Measurements from ENCODE around the gene JPH3. TPM values are rescaled to one million over a fixed set of nuclear protein-coding genes. Genes with fewer than 3 reads are reported as not detected.
A peak's percentile ranks its signal among the peaks of the same experiment; 100 is the strongest.

The JPH3 gene
- polyA plus RNA-seq, 1 donor from 2014 or later, result 22.2 TPM

DNA sequence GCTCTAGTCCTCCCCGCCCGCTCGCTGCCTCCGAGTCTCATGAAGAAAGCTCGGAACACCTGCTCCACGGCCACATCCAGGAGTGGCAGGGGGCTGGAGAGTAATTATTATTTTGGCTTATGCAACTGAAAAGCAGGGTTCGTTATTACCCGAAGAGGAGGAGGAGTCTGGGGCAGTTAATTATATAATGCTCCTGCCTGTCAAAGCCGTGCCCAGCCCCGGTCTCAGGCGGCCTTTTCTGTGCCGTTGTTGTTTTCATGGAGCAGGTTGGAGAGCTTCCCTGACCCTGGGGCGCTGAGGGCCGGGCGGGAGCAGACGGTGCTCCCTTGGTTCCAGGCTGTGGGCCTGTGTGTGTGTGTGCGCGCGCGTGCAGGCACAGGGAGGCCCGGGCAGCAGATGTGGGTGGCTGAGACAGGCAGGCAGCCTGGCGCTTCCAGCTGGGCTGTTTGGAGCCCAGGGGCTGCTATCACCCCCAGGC is 2.4 kb downstream of the JPH3 start:
- peak overlapping the region; percentile 14 for H3K27ac ChIP-seq (ENCODE audit: low read length)
- no peaks in the 10 kb centered on the region for H3K9me3 ChIP-seq (ENCODE audit: low read length)
- no peak overlapping the region for H2AFZ ChIP-seq (ENCODE audit: low read depth, low read length)
- H3K9me2 ChIP-seq (ENCODE audit: insufficient read depth, low read length), result no peaks in the 10 kb centered on the region
- peaks cover 27% of the 10 kb centered on the region for H3K79me2 ChIP-seq (replicated peaks; ENCODE audit: insufficient read depth, low read length)
- no peaks in the 10 kb centered on the region for H3F3A ChIP-seq (ENCODE audit: insufficient read depth, low read length, poor library complexity, severe bottlenecking)
- H3K4me3 ChIP-seq (ENCODE audit: low read length), result peak overlapping the region; percentile 100
- H3K9ac ChIP-seq (ENCODE audit: low read length), result peak overlapping the region; percentile 85
- no peaks in the 10 kb centered on the region for H3K27me3 ChIP-seq (ENCODE audit: insufficient read depth, low read depth, low read length)
- no peaks in the 10 kb centered on the region for H3K36me3 ChIP-seq (ENCODE audit: insufficient read depth, low read length)
- TF ChIP-seq POLR2AphosphoS5 (IDR thresholded peaks at IDR 0.05), result no peak
- TF ChIP-seq EZH2 (IDR thresholded peaks at IDR 0.05; ENCODE audit: borderline replicate concordance, insufficient read depth, low read length, poor library complexity, severe bottlenecking), result no peak
- TF ChIP-seq TAF1 (IDR thresholded peaks at IDR 0.05; ENCODE audit: low read depth), result no peak
- TF ChIP-seq, protein P1, sequence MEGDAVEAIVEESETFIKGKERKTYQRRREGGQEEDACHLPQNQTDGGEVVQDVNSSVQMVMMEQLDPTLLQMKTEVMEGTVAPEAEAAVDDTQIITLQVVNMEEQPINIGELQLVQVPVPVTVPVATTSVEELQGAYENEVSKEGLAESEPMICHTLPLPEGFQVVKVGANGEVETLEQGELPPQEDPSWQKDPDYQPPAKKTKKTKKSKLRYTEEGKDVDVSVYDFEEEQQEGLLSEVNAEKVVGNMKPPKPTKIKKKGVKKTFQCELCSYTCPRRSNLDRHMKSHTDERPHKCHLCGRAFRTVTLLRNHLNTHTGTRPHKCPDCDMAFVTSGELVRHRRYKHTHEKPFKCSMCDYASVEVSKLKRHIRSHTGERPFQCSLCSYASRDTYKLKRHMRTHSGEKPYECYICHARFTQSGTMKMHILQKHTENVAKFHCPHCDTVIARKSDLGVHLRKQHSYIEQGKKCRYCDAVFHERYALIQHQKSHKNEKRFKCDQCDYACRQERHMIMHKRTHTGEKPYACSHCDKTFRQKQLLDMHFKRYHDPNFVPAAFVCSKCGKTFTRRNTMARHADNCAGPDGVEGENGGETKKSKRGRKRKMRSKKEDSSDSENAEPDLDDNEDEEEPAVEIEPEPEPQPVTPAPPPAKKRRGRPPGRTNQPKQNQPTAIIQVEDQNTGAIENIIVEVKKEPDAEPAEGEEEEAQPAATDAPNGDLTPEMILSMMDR (IDR thresholded peaks at IDR 0.05; ENCODE audit: poor library complexity, severe bottlenecking), result no peak
- TF ChIP-seq, protein P2, sequence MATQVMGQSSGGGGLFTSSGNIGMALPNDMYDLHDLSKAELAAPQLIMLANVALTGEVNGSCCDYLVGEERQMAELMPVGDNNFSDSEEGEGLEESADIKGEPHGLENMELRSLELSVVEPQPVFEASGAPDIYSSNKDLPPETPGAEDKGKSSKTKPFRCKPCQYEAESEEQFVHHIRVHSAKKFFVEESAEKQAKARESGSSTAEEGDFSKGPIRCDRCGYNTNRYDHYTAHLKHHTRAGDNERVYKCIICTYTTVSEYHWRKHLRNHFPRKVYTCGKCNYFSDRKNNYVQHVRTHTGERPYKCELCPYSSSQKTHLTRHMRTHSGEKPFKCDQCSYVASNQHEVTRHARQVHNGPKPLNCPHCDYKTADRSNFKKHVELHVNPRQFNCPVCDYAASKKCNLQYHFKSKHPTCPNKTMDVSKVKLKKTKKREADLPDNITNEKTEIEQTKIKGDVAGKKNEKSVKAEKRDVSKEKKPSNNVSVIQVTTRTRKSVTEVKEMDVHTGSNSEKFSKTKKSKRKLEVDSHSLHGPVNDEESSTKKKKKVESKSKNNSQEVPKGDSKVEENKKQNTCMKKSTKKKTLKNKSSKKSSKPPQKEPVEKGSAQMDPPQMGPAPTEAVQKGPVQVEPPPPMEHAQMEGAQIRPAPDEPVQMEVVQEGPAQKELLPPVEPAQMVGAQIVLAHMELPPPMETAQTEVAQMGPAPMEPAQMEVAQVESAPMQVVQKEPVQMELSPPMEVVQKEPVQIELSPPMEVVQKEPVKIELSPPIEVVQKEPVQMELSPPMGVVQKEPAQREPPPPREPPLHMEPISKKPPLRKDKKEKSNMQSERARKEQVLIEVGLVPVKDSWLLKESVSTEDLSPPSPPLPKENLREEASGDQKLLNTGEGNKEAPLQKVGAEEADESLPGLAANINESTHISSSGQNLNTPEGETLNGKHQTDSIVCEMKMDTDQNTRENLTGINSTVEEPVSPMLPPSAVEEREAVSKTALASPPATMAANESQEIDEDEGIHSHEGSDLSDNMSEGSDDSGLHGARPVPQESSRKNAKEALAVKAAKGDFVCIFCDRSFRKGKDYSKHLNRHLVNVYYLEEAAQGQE (IDR thresholded peaks at IDR 0.05; ENCODE audit: borderline replicate concordance), result no peak
- no peak for TF ChIP-seq EP300 (conservative IDR thresholded peaks at IDR 0.05; ENCODE audit: poor library complexity, severe bottlenecking)
- peak overlapping the region; percentile 78 for H3K4me2 ChIP-seq (ENCODE audit: low read length)
- peaks cover 10% of the 10 kb centered on the region for H4K20me1 ChIP-seq (ENCODE audit: insufficient read depth)

DNA sequence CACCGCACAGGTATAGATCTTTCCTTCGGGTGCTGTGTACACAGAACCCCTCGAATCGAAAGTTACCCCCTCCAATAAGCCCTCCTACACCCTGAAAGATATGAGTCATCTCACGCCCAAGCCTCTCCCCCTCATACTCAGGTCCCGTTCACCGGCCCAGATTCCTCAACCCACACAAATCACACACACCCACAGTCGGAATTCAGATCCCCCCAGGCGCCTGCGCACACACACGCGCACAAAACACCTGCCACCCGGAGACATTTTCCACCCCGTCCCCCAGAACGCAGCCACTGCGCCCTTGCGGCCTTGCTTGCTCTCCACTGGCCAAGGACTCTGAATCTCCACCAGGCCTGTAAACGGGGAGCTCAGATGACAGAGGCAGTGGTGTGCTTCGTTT is 4.9 kb downstream of the JPH3 start:
- H3K27ac ChIP-seq (ENCODE audit: low read length), result no peak overlapping the region
- peak overlapping the region; percentile 100 for H3K4me3 ChIP-seq (ENCODE audit: low read length)
- H3K36me3 ChIP-seq (ENCODE audit: insufficient read depth, low read length), result no peaks in the 10 kb centered on the region
- no peaks in the 10 kb centered on the region for H3F3A ChIP-seq (ENCODE audit: insufficient read depth, low read length, poor library complexity, severe bottlenecking)
- TF ChIP-seq RAD21 (conservative IDR thresholded peaks at IDR 0.05) (no peak), POLR2AphosphoS5 (IDR thresholded peaks at IDR 0.05) (no peak), EZH2 (IDR thresholded peaks at IDR 0.05; ENCODE audit: borderline replicate concordance, insufficient read depth, low read length, poor library complexity, severe bottlenecking) (no peak), MXI1 (conservative IDR thresholded peaks at IDR 0.05; ENCODE audit: poor library complexity, severe bottlenecking) (no peak), TAF1 (IDR thresholded peaks at IDR 0.05; ENCODE audit: low read depth) (no peak)
- TF ChIP-seq, protein P1 (IDR thresholded peaks at IDR 0.05; ENCODE audit: poor library complexity, severe bottlenecking), result no peak
- no peak overlapping the region for H3K9ac ChIP-seq (ENCODE audit: low read length)
- peaks cover 32% of the 10 kb centered on the region for H3K79me2 ChIP-seq (replicated peaks; ENCODE audit: insufficient read depth, low read length)
- no peak overlapping the region for H3K4me2 ChIP-seq (ENCODE audit: low read length)
- H3K9me3 ChIP-seq (ENCODE audit: low read length), result no peaks in the 10 kb centered on the region
- no peaks in the 10 kb centered on the region for H3K27me3 ChIP-seq (ENCODE audit: insufficient read depth, low read depth, low read length)
- peaks cover 10% of the 10 kb centered on the region for H4K20me1 ChIP-seq (ENCODE audit: insufficient read depth)
- H2AFZ ChIP-seq (ENCODE audit: low read depth, low read length), result no peak overlapping the region
- H3K9me2 ChIP-seq (ENCODE audit: insufficient read depth, low read length), result no peaks in the 10 kb centered on the region
